ENCODE measurements around the gene PCBP2.

Gene PCBP2

DNA sequence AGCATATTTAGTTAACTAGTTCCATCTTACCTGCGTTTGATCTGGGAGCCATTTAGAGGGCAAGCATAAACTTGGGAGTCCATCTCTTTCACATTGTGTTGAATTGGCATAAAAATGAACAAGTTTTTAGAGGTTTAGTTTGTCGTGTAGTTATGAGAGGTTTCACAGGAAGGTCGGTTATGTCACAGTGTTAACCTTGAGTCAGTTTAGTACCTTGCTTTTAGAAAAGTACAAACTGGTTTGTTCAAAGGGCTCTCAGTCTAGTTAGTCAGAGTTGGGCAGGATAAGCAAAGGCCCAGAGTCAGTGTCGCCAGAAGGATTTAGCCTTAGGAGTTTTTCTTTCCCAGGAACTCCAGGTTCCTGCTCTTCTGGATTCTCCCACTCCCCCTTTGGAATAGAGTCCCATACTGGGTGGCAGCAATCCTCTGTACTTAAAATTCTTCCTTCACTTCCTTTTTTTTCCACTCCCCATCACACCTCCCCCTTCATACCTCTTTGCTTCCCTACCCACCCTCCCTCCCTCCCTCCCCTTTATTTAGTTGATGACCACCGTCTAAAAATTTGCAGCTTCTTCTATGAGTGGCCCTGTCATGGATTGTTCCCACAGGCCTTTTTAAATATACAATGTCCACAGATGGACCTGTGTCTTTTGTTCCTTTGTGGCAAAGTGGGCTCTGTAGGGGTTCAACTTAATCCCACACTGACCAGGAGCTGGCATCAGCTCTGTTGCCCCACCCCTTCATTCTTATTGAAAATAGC lies 12.1 kb downstream of the PCBP2 start:
- no peak overlapping the region for H3K27ac ChIP-seq (ENCODE audit: low read depth, low read length)
- H3K36me3 ChIP-seq (ENCODE audit: insufficient read depth, low read length): peaks cover 99% of the 10 kb centered on the region

GRCh38 chr12:53464685-53465418 lies 12.9 kb downstream of the PCBP2 start:
- Histone ChIP-seq H3K4me3 (ENCODE audit: low read depth in 1 of 2, low read length in 2 of 2) (no peak overlapping the region), H3K27ac (ENCODE audit: low read depth, low read length) (no peak overlapping the region)

More for the DNA sequence above, 12.1 kb downstream of the PCBP2 start:
- H3K4me1 ChIP-seq (ENCODE audit: insufficient read depth, low read length): no peaks in the 10 kb centered on the region
- no peaks in the 10 kb centered on the region for H3K27me3 ChIP-seq (ENCODE audit: control insufficient read depth in 1 of 2, insufficient read depth in 2 of 2, low read length in 2 of 2)
- no peaks in the 10 kb centered on the region for H3K9me3 ChIP-seq (ENCODE audit: low read length)
- no peak overlapping the region for H3K4me3 ChIP-seq (ENCODE audit: low read depth in 1 of 2, low read length in 2 of 2)
- H3K9ac ChIP-seq (ENCODE audit: low read length): no peak overlapping the region

DNA sequence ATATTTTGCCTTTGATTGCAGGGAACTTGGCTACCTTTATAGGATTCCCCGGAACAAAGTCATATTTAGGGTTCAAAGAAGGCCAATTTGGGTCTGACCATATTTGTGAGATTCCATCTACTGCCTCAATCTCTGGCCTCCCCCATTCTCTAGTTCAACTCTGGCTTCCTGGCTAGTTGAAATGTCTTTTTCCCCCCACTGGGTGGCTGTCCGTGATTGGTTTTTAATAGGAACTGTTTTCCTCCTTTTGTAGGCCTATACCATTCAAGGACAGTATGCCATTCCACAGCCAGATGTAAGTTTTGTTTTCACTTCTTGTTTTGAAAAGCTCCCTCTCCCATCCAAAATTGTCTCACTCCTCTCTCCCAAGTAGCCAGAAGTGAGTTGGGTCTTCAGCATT lies 13.8 kb downstream of the PCBP2 start:
- no peak overlapping the region for H3K27ac ChIP-seq (ENCODE audit: low read depth, low read length)
- peaks cover 97% of the 10 kb centered on the region for H3K36me3 ChIP-seq (ENCODE audit: insufficient read depth, low read length)
- H3K27me3 ChIP-seq (ENCODE audit: control insufficient read depth in 1 of 2, insufficient read depth in 2 of 2, low read length in 2 of 2): no peaks in the 10 kb centered on the region

More at GRCh38 chr12:53464685-53465418, 12.9 kb downstream of the PCBP2 start:
- H3K36me3 ChIP-seq (ENCODE audit: insufficient read depth, low read length): peaks cover 98% of the 10 kb centered on the region
- H3K9ac ChIP-seq (ENCODE audit: low read length): no peak overlapping the region
- H3K27me3 ChIP-seq (ENCODE audit: control insufficient read depth in 1 of 2, insufficient read depth in 2 of 2, low read length in 2 of 2): no peaks in the 10 kb centered on the region
- H3K4me1 ChIP-seq (ENCODE audit: insufficient read depth, low read length): no peaks in the 10 kb centered on the region
- no peaks in the 10 kb centered on the region for H3K9me3 ChIP-seq (ENCODE audit: low read length)

DNA sequence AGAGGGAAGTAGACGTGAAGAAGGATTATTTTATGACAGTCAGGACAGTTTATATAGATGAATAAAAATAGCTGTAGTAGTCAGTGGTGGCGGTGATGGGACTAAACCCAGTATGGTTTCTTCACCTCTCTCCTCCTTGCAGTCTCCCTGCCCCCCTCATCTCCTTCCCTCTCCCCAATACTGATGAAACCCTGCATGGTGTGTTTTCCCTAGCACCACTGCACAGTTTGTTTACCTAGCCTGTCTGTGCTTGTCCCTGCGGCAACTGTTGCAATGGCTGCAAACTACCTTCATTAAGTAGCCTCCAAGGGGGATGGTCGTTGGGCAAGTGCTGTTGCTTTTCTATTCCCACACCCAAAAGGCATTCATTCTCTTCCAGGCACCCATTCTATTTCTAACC lies 14.7 kb downstream of the PCBP2 start:
- Histone ChIP-seq H3K27me3 (ENCODE audit: control insufficient read depth in 1 of 2, insufficient read depth in 2 of 2, low read length in 2 of 2) (no peaks in the 10 kb centered on the region), H3K9me3 (ENCODE audit: low read length) (no peaks in the 10 kb centered on the region), H3K36me3 (ENCODE audit: insufficient read depth, low read length) (peaks cover 95% of the 10 kb centered on the region), H3K9ac (ENCODE audit: low read length) (no peak overlapping the region), H3K4me1 (ENCODE audit: insufficient read depth, low read length) (no peaks in the 10 kb centered on the region), H3K4me3 (ENCODE audit: low read depth in 1 of 2, low read length in 2 of 2) (no peak overlapping the region), H3K27ac (ENCODE audit: low read depth, low read length) (no peak overlapping the region)

More for the DNA sequence above, 13.8 kb downstream of the PCBP2 start:
- no peaks in the 10 kb centered on the region for H3K4me1 ChIP-seq (ENCODE audit: insufficient read depth, low read length)
- H3K4me3 ChIP-seq (ENCODE audit: low read depth in 1 of 2, low read length in 2 of 2): no peak overlapping the region
- no peak overlapping the region for H3K9ac ChIP-seq (ENCODE audit: low read length)
- H3K9me3 ChIP-seq (ENCODE audit: low read length): no peaks in the 10 kb centered on the region

DNA sequence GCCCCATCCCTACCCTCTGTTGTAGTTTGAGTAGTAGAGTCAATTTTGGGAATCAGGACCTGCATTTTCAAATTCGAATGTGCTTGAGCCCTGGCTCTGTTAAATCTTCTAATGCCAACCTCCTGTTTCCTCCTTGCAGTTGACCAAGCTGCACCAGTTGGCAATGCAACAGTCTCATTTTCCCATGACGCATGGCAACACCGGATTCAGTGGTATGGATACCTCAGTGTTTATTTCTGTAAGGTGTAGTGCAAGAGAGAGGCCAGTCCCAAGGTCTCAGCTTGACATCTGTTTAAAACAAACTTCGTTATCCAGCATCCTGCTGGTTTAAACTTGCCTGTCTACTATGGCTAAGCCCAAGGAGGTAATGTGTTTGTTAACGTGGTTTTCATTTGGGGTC lies 15.2 kb downstream of the PCBP2 start:
- H3K4me1 ChIP-seq (ENCODE audit: insufficient read depth, low read length): peaks cover 1% of the 10 kb centered on the region

GRCh38 chr12:53467880-53468279 lies 16.0 kb downstream of the PCBP2 start:
- Histone ChIP-seq H3K9me3 (ENCODE audit: low read length) (no peaks in the 10 kb centered on the region), H3K36me3 (ENCODE audit: insufficient read depth, low read length) (peaks cover 95% of the 10 kb centered on the region), H3K27me3 (ENCODE audit: control insufficient read depth in 1 of 2, insufficient read depth in 2 of 2, low read length in 2 of 2) (no peaks in the 10 kb centered on the region), H3K9ac (ENCODE audit: low read length) (no peak overlapping the region), H3K27ac (ENCODE audit: low read depth, low read length) (no peak overlapping the region), H3K4me3 (ENCODE audit: low read depth in 1 of 2, low read length in 2 of 2) (no peak overlapping the region), H3K4me1 (ENCODE audit: insufficient read depth, low read length) (peaks cover 3% of the 10 kb centered on the region)

More for the DNA sequence above, 15.2 kb downstream of the PCBP2 start:
- H3K4me3 ChIP-seq (ENCODE audit: low read depth in 1 of 2, low read length in 2 of 2): no peak overlapping the region
- H3K9me3 ChIP-seq (ENCODE audit: low read length): no peaks in the 10 kb centered on the region
- H3K27ac ChIP-seq (ENCODE audit: low read depth, low read length): no peak overlapping the region
- peaks cover 95% of the 10 kb centered on the region for H3K36me3 ChIP-seq (ENCODE audit: insufficient read depth, low read length)
- no peak overlapping the region for H3K9ac ChIP-seq (ENCODE audit: low read length)
- H3K27me3 ChIP-seq (ENCODE audit: control insufficient read depth in 1 of 2, insufficient read depth in 2 of 2, low read length in 2 of 2): no peaks in the 10 kb centered on the region

GRCh38 chr12:53468282-53468681 lies 16.4 kb downstream of the PCBP2 start:
- Histone ChIP-seq H3K9me3 (ENCODE audit: low read length) (no peaks in the 10 kb centered on the region), H3K4me3 (ENCODE audit: low read depth in 1 of 2, low read length in 2 of 2) (no peak overlapping the region), H3K36me3 (ENCODE audit: insufficient read depth, low read length) (peaks cover 94% of the 10 kb centered on the region), H3K9ac (ENCODE audit: low read length) (no peak overlapping the region), H3K27ac (ENCODE audit: low read depth, low read length) (no peak overlapping the region), H3K4me1 (ENCODE audit: insufficient read depth, low read length) (peaks cover 3% of the 10 kb centered on the region), H3K27me3 (ENCODE audit: control insufficient read depth in 1 of 2, insufficient read depth in 2 of 2, low read length in 2 of 2) (no peaks in the 10 kb centered on the region)

DNA sequence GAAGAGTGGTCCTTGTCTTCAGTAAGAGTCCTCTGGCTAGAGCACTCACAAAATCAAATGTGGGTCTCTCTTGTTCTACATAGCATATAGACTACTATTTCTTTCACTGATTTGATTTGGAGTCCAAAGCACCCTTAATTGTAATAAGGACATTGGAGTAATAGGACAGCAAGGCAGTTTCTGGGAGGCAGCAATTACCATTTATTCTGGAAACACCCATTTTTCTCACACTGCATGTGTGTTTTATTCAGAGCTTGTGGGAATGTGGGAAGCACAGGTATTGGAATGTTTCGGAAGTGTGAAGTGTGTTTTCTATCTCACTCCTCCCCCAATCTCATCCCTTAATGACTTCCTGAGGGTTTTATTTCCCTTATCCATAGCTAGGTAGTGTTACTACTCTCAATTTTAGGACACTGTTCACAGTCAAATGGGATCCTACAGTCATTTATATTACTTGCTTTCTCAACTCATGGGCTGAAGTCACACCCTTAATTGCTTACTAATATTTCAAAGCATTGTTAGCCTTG lies 20.2 kb downstream of the PCBP2 start:
- H3K27ac ChIP-seq (ENCODE audit: low read depth, low read length): no peak overlapping the region
- H3K4me3 ChIP-seq (ENCODE audit: low read depth in 1 of 2, low read length in 2 of 2): no peak overlapping the region
- no peak overlapping the region for H3K9ac ChIP-seq (ENCODE audit: low read length)
- H3K27me3 ChIP-seq (ENCODE audit: control insufficient read depth in 1 of 2, insufficient read depth in 2 of 2, low read length in 2 of 2): no peaks in the 10 kb centered on the region
- no peaks in the 10 kb centered on the region for H3K9me3 ChIP-seq (ENCODE audit: low read length)
- peaks cover 95% of the 10 kb centered on the region for H3K36me3 ChIP-seq (ENCODE audit: insufficient read depth, low read length)
- peaks cover 17% of the 10 kb centered on the region for H3K4me1 ChIP-seq (ENCODE audit: insufficient read depth, low read length)

GRCh38 chr12:53474077-53474476 lies 22.2 kb downstream of the PCBP2 start:
- Histone ChIP-seq H3K36me3 (ENCODE audit: insufficient read depth, low read length) (peaks cover 90% of the 10 kb centered on the region), H3K27ac (ENCODE audit: low read depth, low read length) (no peak overlapping the region), H3K9me3 (ENCODE audit: low read length) (no peaks in the 10 kb centered on the region), H3K4me3 (ENCODE audit: low read depth in 1 of 2, low read length in 2 of 2) (no peak overlapping the region), H3K9ac (ENCODE audit: low read length) (no peak overlapping the region), H3K27me3 (ENCODE audit: control insufficient read depth in 1 of 2, insufficient read depth in 2 of 2, low read length in 2 of 2) (no peaks in the 10 kb centered on the region), H3K4me1 (ENCODE audit: insufficient read depth, low read length) (peaks cover 17% of the 10 kb centered on the region)

DNA sequence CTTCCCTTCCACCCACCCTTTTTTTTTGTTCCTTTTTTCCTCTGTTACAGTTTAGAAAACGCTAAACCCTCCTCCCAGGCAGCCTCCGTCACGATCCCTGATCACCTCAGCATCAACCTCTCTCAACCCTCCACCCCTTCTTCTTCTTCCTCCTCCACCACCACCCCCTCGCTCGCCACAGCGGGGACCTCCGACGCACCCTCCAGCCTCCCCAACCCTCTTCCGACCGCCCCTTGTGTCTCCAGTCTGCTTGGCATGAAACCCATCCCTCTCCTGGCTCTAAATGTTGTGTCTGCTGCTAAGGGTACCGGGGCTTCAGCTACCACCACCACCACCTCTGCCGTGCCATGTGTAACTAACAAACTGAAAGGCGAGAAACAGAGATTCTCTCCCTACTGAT lies 22.9 kb downstream of the PCBP2 start:
- no peak overlapping the region for H3K4me3 ChIP-seq (ENCODE audit: low read depth in 1 of 2, low read length in 2 of 2)
- no peaks in the 10 kb centered on the region for H3K9me3 ChIP-seq (ENCODE audit: low read length)
- H3K9ac ChIP-seq (ENCODE audit: low read length): no peak overlapping the region
- peaks cover 89% of the 10 kb centered on the region for H3K36me3 ChIP-seq (ENCODE audit: insufficient read depth, low read length)
- no peak overlapping the region for H3K27ac ChIP-seq (ENCODE audit: low read depth, low read length)
- peaks cover 17% of the 10 kb centered on the region for H3K4me1 ChIP-seq (ENCODE audit: insufficient read depth, low read length)
- no peaks in the 10 kb centered on the region for H3K27me3 ChIP-seq (ENCODE audit: control insufficient read depth in 1 of 2, insufficient read depth in 2 of 2, low read length in 2 of 2)

GRCh38 chr12:53476769-53477209 lies 24.9 kb downstream of the PCBP2 start:
- peaks cover 85% of the 10 kb centered on the region for H3K36me3 ChIP-seq (ENCODE audit: insufficient read depth, low read length)
- no peaks in the 10 kb centered on the region for H3K9me3 ChIP-seq (ENCODE audit: low read length)
- H3K4me3 ChIP-seq (ENCODE audit: low read depth in 1 of 2, low read length in 2 of 2): no peak overlapping the region
- H3K27ac ChIP-seq (ENCODE audit: low read depth, low read length): no peak overlapping the region
- H3K4me1 ChIP-seq (ENCODE audit: insufficient read depth, low read length): peaks cover 17% of the 10 kb centered on the region
- no peaks in the 10 kb centered on the region for H3K27me3 ChIP-seq (ENCODE audit: control insufficient read depth in 1 of 2, insufficient read depth in 2 of 2, low read length in 2 of 2)
- H3K9ac ChIP-seq (ENCODE audit: low read length): no peak overlapping the region

Measured in muscle layer of colon (tissue), 2 donors.